ENCODE data around the gene IQSEC1.

DNA sequence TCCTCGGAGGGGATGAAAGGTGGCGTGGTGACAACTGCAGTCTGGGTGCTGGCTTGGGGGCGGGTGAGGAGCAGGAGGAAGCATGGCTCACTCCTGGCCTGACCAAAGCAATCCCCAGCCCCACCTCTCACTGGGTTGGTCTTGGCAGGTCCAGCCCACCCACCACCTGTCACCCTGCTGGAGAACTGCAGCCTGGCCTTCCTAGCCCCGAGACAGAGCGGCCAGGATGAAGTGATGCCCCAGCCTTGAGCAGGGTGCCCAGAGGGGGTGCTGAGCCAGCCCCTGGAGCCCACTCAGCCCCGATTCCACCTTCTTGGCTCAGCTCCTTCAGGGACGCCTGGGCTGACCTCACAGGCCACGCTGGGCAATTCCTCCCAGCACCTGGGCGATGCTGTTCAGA lies 89.9 kb downstream of the IQSEC1 start:
- no peak for TF ChIP-seq ATF1 (CRISPR knock-in tag; IDR thresholded peaks at IDR 0.05)
- TF ChIP-seq ATF1 (tag; IDR thresholded peaks at IDR 0.05): no peak
- no peak for TF ChIP-seq SMARCE1 (IDR thresholded peaks at IDR 0.05)
- no peak for TF ChIP-seq CEBPG (CRISPR knock-in tag; IDR thresholded peaks at IDR 0.05)
- no peak for TF ChIP-seq CEBPG (tag; conservative IDR thresholded peaks at IDR 0.05 in 1 of 2, IDR thresholded peaks at IDR 0.05 in 1 of 2)
- TF ChIP-seq ZBTB17 (CRISPR knock-in tag; IDR thresholded peaks at IDR 0.05): no peak
- TF ChIP-seq, protein P1, sequence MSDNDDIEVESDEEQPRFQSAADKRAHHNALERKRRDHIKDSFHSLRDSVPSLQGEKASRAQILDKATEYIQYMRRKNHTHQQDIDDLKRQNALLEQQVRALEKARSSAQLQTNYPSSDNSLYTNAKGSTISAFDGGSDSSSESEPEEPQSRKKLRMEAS (CRISPR knock-in tag; IDR thresholded peaks at IDR 0.05): no peak
